Vagina (tissue), 2 donors: Measurements from ENCODE around the gene TMEM18.
"Not testable (repeated sequence)": the region's sequence is repeated elsewhere in the genome, so short reads cannot be mapped to it uniquely, and the experiment has no call there.

Experiments used
- CTCF ChIP-seq, 3 experiments: fragments of 450-650 bp in 2 of 3; fragments of 200-600 bp in 1 of 3; sonication (generic) in 1 of 3; IDR thresholded peaks; one replicate each; pipeline ENCODE4 v1.5.1; 2017 to 2019; ENCODE audit warnings: antibody characterized with exemption in 3 of 3, mild to moderate bottlenecking in 2 of 3, moderate library complexity in 2 of 3
- POLR2A ChIP-seq, 2 donors: fragments of 450-650 bp; IDR thresholded peaks; one replicate each; pipeline ENCODE4 v1.6.1; 2017; ENCODE audit warnings: antibody characterized with exemption in 2 of 2, mild to moderate bottlenecking in 2 of 2, moderate library complexity in 2 of 2

- TF ChIP-seq CTCF, POLR2A (IDR thresholded peaks at IDR 0.05): not testable (repeated sequence)
Measured at GRCh38 chr2:684913-685312, 7.7 kb upstream of the TMEM18 start.
